Ovary (tissue), 3 donors: ENCODE results near the gene SH3BP1.
"Not testable (repeated sequence)": the region's sequence is repeated elsewhere in the genome, so short reads cannot be mapped to it uniquely, and the experiment has no call there.

Source experiments
- CTCF ChIP-seq, 3 donors: fragments of 450-650 bp in 2 of 3; fragments of 200-600 bp in 1 of 3; IDR thresholded peaks; one replicate each; pipeline versions ENCODE4 v1.5.1 to v1.8.0; 2016 to 2022; ENCODE audit warnings: antibody characterized with exemption in 3 of 3, mild to moderate bottlenecking in 1 of 3
- EP300 ChIP-seq: sonication (generic); formaldehyde crosslinking; IDR thresholded peaks from one replicate; pipeline ENCODE4 v1.6.1; 2017; ENCODE audit warnings: antibody characterized with exemption
- POLR2A ChIP-seq: fragments of 450-650 bp; IDR thresholded peaks from one replicate; pipeline ENCODE4 v1.6.1; 2017; ENCODE audit warnings: antibody characterized with exemption, mild to moderate bottlenecking, moderate library complexity
- donor health status: DM: no; HTN: no; CAD: no.

- TF ChIP-seq EP300; CTCF (IDR thresholded peaks at IDR 0.05); POLR2A: not testable (repeated sequence)
These were observed 29.4 kb upstream of the SH3BP1 start for GRCh38 chr22:37610153-37610475.
